Glutamatergic neuron (in vitro differentiated cells): ENCODE results near the gene FAM168A. TPM values are rescaled to one million over a fixed set of nuclear protein-coding genes. Genes with fewer than 3 reads are reported as not detected.

ENCODE experiments used
- DNase-seq: peaks from one replicate; pipeline ENCODE4 v3.0.0; 2022
- H3K27ac Mint-ChIP-seq: one replicate; pipeline ENCODE4 v1.8.0; 2020; ENCODE audit warnings: mild to moderate bottlenecking, mixed read lengths, inconsistent platforms; ENCODE audit not compliant: unreplicated experiment
- H3K27me3 Mint-ChIP-seq: one replicate; pipeline ENCODE4 v1.8.0; 2020; ENCODE audit warnings: mild to moderate bottlenecking, moderate library complexity, mixed read lengths, inconsistent platforms; ENCODE audit not compliant: unreplicated experiment
- H3K36me3 Mint-ChIP-seq: one replicate; pipeline ENCODE4 v1.8.0; 2020; ENCODE audit warnings: mild to moderate bottlenecking, mixed read lengths, inconsistent platforms; ENCODE audit not compliant: unreplicated experiment
- H3K4me1 Mint-ChIP-seq: one replicate; pipeline ENCODE4 v1.8.0; 2020; ENCODE audit warnings: mild to moderate bottlenecking, low read depth, mixed read lengths, inconsistent platforms; ENCODE audit not compliant: unreplicated experiment
- H3K4me3 Mint-ChIP-seq: one replicate; pipeline ENCODE4 v1.8.0; 2020; ENCODE audit warnings: mild to moderate bottlenecking, mixed read lengths, inconsistent platforms; ENCODE audit not compliant: unreplicated experiment
- H3K9me3 Mint-ChIP-seq: one replicate; pipeline ENCODE4 v1.8.0; 2020; ENCODE audit warnings: mild to moderate bottlenecking, moderate library complexity, mixed read lengths, inconsistent platforms; ENCODE audit not compliant: unreplicated experiment
- total RNA-seq: library from RNA; stranded (reverse); fragmentation: NEBNext Ultra II Directional; extraction: Animal tissue kit (Norgen Biotek cat#: 25700); gene quantifications from one replicate; pipeline ENCODE4 v1.2.1, GENCODE V29; 2021; ENCODE audit not compliant: unreplicated experiment
- TF ChIP-seq, protein P1 (sequence below): fragments of 200-600 bp; sonication (generic); IDR thresholded peaks from one replicate; pipeline ENCODE4 v1.5.0; 2021; ENCODE audit not compliant: partially characterized antibody, unreplicated experiment

FAM168A gene
- total RNA-seq, 1 donor from 2014 or later, result 84.3 TPM

DNA sequence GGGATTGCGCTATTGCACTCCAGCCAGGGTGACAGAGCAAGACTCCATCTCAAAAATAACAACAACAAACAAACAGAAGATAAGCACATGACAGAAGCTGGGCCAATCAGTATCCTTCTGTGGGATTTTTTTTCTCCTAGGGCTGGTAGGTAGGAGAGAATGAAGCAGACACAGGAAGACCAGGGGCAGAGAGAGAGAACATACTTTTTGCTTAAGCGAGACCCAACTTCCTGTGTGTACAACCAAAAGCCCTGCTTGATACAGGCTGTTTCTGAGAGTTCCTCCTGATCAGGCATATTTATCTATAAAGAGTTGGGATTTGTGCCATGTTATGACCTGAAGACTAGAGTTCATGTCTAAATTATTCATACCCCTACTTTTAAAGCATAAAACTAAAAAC lies 36.1 kb upstream of the FAM168A start:
- peaks cover 1% of the 10 kb centered on the region for H3K9me3 Mint-ChIP-seq
- peaks cover 2% of the 10 kb centered on the region for H3K4me1 Mint-ChIP-seq
- TF ChIP-seq, protein P1, sequence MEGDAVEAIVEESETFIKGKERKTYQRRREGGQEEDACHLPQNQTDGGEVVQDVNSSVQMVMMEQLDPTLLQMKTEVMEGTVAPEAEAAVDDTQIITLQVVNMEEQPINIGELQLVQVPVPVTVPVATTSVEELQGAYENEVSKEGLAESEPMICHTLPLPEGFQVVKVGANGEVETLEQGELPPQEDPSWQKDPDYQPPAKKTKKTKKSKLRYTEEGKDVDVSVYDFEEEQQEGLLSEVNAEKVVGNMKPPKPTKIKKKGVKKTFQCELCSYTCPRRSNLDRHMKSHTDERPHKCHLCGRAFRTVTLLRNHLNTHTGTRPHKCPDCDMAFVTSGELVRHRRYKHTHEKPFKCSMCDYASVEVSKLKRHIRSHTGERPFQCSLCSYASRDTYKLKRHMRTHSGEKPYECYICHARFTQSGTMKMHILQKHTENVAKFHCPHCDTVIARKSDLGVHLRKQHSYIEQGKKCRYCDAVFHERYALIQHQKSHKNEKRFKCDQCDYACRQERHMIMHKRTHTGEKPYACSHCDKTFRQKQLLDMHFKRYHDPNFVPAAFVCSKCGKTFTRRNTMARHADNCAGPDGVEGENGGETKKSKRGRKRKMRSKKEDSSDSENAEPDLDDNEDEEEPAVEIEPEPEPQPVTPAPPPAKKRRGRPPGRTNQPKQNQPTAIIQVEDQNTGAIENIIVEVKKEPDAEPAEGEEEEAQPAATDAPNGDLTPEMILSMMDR, result no peak
- no peaks in the 10 kb centered on the region for H3K36me3 Mint-ChIP-seq
- DNase-seq, result no peak
- no peak overlapping the region for H3K27ac Mint-ChIP-seq
- H3K4me3 Mint-ChIP-seq, result no peak overlapping the region
- H3K27me3 Mint-ChIP-seq, result peaks cover 4% of the 10 kb centered on the region

DNA sequence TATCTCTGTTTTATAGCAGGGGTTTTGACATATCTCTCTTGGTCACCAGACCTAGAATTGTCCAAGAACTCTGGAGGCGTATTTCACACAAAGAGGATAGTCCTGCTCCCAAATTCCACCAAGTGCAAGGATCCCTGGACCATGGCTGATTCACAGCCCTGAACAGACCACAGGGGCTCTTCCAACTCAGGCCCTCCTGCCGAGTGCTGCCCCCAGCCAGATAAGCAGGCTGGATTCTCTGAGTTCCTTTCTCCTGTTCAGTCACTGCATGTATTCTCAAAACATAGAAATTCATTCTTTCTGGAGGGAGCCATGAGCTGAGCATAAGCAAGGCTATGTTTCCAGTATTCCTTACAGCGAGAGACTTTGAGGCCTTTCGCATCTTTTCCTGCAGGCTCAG lies 35.1 kb upstream of the FAM168A start:
- H3K27me3 Mint-ChIP-seq, result peaks cover 6% of the 10 kb centered on the region
- no peak overlapping the region for H3K4me3 Mint-ChIP-seq

DNA sequence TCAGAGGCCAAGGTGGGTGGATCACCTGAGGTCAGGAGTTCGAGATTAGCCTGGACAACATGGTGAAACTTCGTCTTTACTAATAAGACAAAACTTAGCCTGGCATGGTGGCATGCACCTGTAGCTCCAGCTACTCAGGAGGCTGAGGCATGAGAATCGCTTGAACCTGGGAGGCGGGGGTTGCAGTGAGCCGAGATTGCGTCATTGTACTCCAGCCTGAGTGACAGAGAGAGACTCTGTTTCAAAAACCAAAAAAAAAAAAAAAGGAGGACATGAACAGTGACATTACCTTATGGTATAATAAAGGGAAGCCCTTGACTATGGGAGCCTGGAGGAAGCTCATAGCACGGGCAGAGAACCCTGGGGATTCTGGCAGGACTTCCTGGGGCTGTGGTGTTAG lies 32.0 kb upstream of the FAM168A start:
- no peak for DNase-seq
- H3K27me3 Mint-ChIP-seq, result peaks cover 8% of the 10 kb centered on the region
- TF ChIP-seq, protein P1, result no peak
- H3K27ac Mint-ChIP-seq, result no peak overlapping the region
- no peak overlapping the region for H3K4me3 Mint-ChIP-seq
- H3K9me3 Mint-ChIP-seq, result peaks cover 3% of the 10 kb centered on the region
- peaks cover 3% of the 10 kb centered on the region for H3K4me1 Mint-ChIP-seq
- H3K36me3 Mint-ChIP-seq, result peaks cover 5% of the 10 kb centered on the region

More for the DNA sequence above, 35.1 kb upstream of the FAM168A start:
- TF ChIP-seq, protein P1, result no peak
- Mint-ChIP-seq H3K27ac (no peak overlapping the region), H3K9me3 (peaks cover 1% of the 10 kb centered on the region), H3K4me1 (peaks cover 2% of the 10 kb centered on the region), H3K36me3 (peaks cover 3% of the 10 kb centered on the region)
- DNase-seq, result no peak

DNA sequence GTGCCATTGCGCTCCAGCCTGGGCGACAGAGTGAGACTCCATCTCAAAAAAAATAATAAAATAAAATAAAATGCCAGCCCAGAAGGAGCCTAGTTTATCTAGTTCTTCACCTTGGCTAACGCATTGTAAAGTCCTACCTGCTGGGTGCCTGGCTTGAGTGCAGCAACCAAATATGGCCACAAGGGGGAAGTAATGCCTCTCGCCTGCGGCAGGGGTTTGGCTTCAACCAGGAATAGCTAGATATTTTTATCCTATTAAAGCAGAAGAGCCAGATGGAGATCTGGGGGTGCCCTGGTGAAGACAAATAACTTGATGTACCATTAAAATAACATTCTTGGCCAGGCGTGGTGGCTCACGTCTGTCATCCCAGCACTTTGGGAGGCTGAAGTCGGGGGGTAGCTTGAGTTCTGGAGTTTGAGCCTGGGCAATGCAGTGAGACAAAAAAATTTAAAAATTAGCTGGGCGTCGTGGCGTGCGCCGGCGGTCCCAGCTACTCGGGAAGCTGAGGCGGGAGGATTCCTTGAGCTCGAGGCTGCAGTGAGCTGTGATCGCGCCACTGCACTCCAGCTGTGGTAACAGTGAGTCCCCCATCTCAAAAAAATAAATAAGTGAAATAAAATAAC lies 27.9 kb upstream of the FAM168A start:
- peaks cover 5% of the 10 kb centered on the region for H3K36me3 Mint-ChIP-seq
- peaks cover 1% of the 10 kb centered on the region for H3K9me3 Mint-ChIP-seq
- H3K27me3 Mint-ChIP-seq, result peaks cover 12% of the 10 kb centered on the region
- DNase-seq, result peak; percentile 80
- TF ChIP-seq, protein P1, result peak; percentile 93
- no peak overlapping the region for H3K4me3 Mint-ChIP-seq
- H3K4me1 Mint-ChIP-seq, result peaks cover 3% of the 10 kb centered on the region
- no peak overlapping the region for H3K27ac Mint-ChIP-seq

DNA sequence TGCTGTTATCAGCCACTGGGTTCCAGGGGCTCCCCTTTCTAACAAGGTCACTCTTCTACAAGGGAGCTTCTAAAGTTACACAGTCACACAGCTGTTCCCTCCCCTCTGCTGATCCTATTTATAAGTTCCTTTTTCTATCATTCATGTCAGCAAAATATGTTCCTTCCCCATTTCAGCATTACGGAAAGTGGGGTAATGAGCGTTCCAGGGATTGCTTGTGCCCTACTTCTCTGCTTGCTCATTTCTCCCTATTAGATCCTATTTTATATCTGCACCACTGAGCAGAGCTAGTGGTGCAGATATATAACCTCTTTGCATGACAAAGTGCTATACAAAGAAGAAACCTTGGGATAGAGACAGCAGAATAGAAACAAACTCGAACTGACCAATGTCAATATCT lies 25.8 kb upstream of the FAM168A start:
- TF ChIP-seq, protein P1, result no peak
- DNase-seq, result no peak
- H3K4me3 Mint-ChIP-seq, result no peak overlapping the region
- peaks cover 8% of the 10 kb centered on the region for H3K27me3 Mint-ChIP-seq
- H3K4me1 Mint-ChIP-seq, result peaks cover 2% of the 10 kb centered on the region
- peaks cover 1% of the 10 kb centered on the region for H3K9me3 Mint-ChIP-seq
- H3K27ac Mint-ChIP-seq, result no peak overlapping the region
- peaks cover 5% of the 10 kb centered on the region for H3K36me3 Mint-ChIP-seq
